ENCODE data around the gene SEM1.
"Not testable (repeated sequence)": the region's sequence is repeated elsewhere in the genome, so short reads cannot be mapped to it uniquely, and the experiment has no call there.

The SEM1 gene

GRCh38 chr7:96727534-96728088 is 18.0 kb upstream of the SEM1 start:
- no peaks in the 10 kb centered on the region for H3K27me3 ChIP-seq (ENCODE audit: low read depth, low read length)
- no peak overlapping the region for H3K27ac ChIP-seq (ENCODE audit: low read length)
- no peaks in the 10 kb centered on the region for H3K4me1 ChIP-seq (ENCODE audit: control insufficient read depth in 1 of 2, insufficient read depth in 2 of 2, low read length in 2 of 2)
- H3K4me3 ChIP-seq (ENCODE audit: low read depth in 1 of 2, low read length in 2 of 2) = no peak overlapping the region
- no peaks in the 10 kb centered on the region for H3K36me3 ChIP-seq (ENCODE audit: control insufficient read depth in 1 of 2, insufficient read depth in 2 of 2, low read length in 2 of 2)
- H3K9me3 ChIP-seq (ENCODE audit: control insufficient read depth in 1 of 2, low read length in 2 of 2) = no peaks in the 10 kb centered on the region

DNA sequence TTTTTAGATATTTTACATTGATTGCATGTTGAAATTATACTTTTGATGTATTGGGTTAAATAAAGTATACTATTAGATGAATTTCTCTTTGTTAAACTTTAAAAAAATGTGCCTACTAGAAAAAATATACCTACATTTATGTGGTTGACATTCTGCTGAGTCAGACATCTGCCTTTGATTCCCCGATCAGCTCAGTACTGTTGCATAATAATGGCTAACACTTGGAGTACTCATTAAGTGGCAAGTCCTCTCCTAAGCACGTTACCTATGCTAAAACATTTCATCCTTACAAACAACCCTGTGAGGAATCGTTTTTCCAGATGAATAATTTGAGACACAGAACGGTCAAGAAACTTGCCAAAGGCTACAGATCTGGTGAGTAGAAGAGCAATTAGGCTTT is 14.0 kb upstream of the SEM1 start:
- no peaks in the 10 kb centered on the region for H3K9me3 ChIP-seq (ENCODE audit: control insufficient read depth in 1 of 2, low read length in 2 of 2)
- no peaks in the 10 kb centered on the region for H3K4me1 ChIP-seq (ENCODE audit: control insufficient read depth in 1 of 2, insufficient read depth in 2 of 2, low read length in 2 of 2)
- H3K4me3 ChIP-seq (ENCODE audit: low read depth in 1 of 2, low read length in 2 of 2) = no peak overlapping the region
- H3K27ac ChIP-seq (ENCODE audit: low read length) = no peak overlapping the region
- H3K36me3 ChIP-seq (ENCODE audit: control insufficient read depth in 1 of 2, insufficient read depth in 2 of 2, low read length in 2 of 2) = no peaks in the 10 kb centered on the region
- no peaks in the 10 kb centered on the region for H3K27me3 ChIP-seq (ENCODE audit: low read depth, low read length)

DNA sequence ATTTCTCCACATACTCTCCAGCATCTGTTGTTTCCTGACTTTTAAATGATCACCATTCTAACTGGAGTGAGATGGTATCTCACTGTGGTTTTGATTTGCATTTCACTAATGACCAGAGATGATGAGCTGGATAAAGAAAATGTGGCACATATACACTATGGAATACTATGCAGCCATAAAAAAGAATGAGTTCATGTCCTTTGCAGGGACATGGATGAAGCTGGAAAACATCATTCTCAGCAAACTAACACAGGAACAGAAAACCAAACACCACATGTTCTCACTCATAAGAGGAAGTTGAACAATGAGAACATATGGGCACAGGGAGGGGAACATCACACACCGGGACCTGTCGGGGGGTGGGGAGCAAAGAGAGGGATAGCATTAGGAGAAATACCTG is 13.3 kb upstream of the SEM1 start:
- not testable (repeated sequence) for H3K4me3 ChIP-seq (ENCODE audit: low read depth in 1 of 2, low read length in 2 of 2); H3K27ac ChIP-seq (ENCODE audit: low read length); H3K9me3 ChIP-seq (ENCODE audit: control insufficient read depth in 1 of 2, low read length in 2 of 2); H3K27me3 ChIP-seq (ENCODE audit: low read depth, low read length); H3K36me3 ChIP-seq (ENCODE audit: control insufficient read depth in 1 of 2, insufficient read depth in 2 of 2, low read length in 2 of 2); H3K4me1 ChIP-seq (ENCODE audit: control insufficient read depth in 1 of 2, insufficient read depth in 2 of 2, low read length in 2 of 2)

DNA sequence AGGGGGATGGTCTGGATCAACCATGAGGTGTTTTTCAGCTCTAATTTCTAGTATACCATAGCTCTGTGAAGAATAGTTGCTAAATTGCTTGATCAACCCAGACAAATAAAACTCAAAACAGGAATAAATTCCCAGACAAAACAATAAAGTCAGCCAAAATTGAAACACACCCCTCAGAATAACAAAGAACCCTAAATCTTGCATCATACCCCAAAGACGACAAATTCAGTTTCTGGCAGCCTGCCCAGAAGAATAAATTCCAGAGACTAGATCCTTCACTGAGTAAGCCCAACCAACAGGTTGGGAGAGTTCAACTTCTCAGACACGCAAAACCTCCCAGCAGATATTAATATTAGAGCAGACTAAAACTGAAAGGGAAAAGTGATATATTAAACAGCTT is 11.2 kb upstream of the SEM1 start:
- H3K4me3 ChIP-seq (ENCODE audit: low read depth in 1 of 2, low read length in 2 of 2) = no peak overlapping the region
- no peaks in the 10 kb centered on the region for H3K9me3 ChIP-seq (ENCODE audit: control insufficient read depth in 1 of 2, low read length in 2 of 2)
- H3K27ac ChIP-seq (ENCODE audit: low read length) = no peak overlapping the region
- no peaks in the 10 kb centered on the region for H3K36me3 ChIP-seq (ENCODE audit: control insufficient read depth in 1 of 2, insufficient read depth in 2 of 2, low read length in 2 of 2)
- H3K27me3 ChIP-seq (ENCODE audit: low read depth, low read length) = no peaks in the 10 kb centered on the region
- H3K4me1 ChIP-seq (ENCODE audit: control insufficient read depth in 1 of 2, insufficient read depth in 2 of 2, low read length in 2 of 2) = no peaks in the 10 kb centered on the region

GRCh38 chr7:96719164-96719563 is 9.5 kb upstream of the SEM1 start:
- Histone ChIP-seq H3K4me1 (ENCODE audit: control insufficient read depth in 1 of 2, insufficient read depth in 2 of 2, low read length in 2 of 2) (no peaks in the 10 kb centered on the region), H3K27me3 (ENCODE audit: low read depth, low read length) (no peaks in the 10 kb centered on the region), H3K27ac (ENCODE audit: low read length) (no peak overlapping the region), H3K4me3 (ENCODE audit: low read depth in 1 of 2, low read length in 2 of 2) (no peak overlapping the region), H3K36me3 (ENCODE audit: control insufficient read depth in 1 of 2, insufficient read depth in 2 of 2, low read length in 2 of 2) (no peaks in the 10 kb centered on the region), H3K9me3 (ENCODE audit: control insufficient read depth in 1 of 2, low read length in 2 of 2) (no peaks in the 10 kb centered on the region)

GRCh38 chr7:96718107-96719003 is 8.7 kb upstream of the SEM1 start:
- H3K27ac ChIP-seq (ENCODE audit: low read length) = no peak overlapping the region
- H3K4me3 ChIP-seq (ENCODE audit: low read depth in 1 of 2, low read length in 2 of 2) = no peak overlapping the region
- H3K9me3 ChIP-seq (ENCODE audit: control insufficient read depth in 1 of 2, low read length in 2 of 2) = peaks cover 0 to 1% of the 10 kb centered on the region in 2 donors
- H3K36me3 ChIP-seq (ENCODE audit: control insufficient read depth in 1 of 2, insufficient read depth in 2 of 2, low read length in 2 of 2) = no peaks in the 10 kb centered on the region
- no peaks in the 10 kb centered on the region for H3K4me1 ChIP-seq (ENCODE audit: control insufficient read depth in 1 of 2, insufficient read depth in 2 of 2, low read length in 2 of 2)
- no peaks in the 10 kb centered on the region for H3K27me3 ChIP-seq (ENCODE audit: low read depth, low read length)

DNA sequence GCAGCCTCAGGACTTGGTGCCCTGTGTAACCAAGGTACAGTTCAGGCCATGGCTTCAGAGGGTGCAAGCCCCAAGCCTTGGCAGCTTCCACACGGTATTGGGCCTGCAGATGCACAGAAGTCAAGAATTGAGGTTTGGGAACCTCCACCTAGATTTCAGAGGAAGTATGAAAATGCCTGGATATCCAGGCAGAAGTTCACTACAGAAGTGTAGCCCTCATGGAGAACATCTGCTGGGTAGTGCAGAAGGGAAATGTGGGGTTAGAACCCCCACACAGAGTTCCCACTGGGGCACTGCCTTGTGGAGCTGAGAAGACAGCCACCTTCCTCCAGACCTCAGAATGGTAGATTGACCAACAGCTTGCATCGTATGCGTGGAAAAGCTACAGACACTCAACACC is 3.4 kb upstream of the SEM1 start:
- Histone ChIP-seq H3K4me3 (ENCODE audit: low read depth in 1 of 2, low read length in 2 of 2) (no peak overlapping the region), H3K27ac (ENCODE audit: low read length) (no peak overlapping the region), H3K4me1 (ENCODE audit: control insufficient read depth in 1 of 2, insufficient read depth in 2 of 2, low read length in 2 of 2) (peaks cover 3 to 11% of the 10 kb centered on the region in 2 donors), H3K36me3 (ENCODE audit: control insufficient read depth in 1 of 2, insufficient read depth in 2 of 2, low read length in 2 of 2) (peaks cover 0 to 5% of the 10 kb centered on the region in 2 donors), H3K27me3 (ENCODE audit: low read depth, low read length) (no peaks in the 10 kb centered on the region), H3K9me3 (ENCODE audit: control insufficient read depth in 1 of 2, low read length in 2 of 2) (peaks cover 0 to 8% of the 10 kb centered on the region in 2 donors)

DNA sequence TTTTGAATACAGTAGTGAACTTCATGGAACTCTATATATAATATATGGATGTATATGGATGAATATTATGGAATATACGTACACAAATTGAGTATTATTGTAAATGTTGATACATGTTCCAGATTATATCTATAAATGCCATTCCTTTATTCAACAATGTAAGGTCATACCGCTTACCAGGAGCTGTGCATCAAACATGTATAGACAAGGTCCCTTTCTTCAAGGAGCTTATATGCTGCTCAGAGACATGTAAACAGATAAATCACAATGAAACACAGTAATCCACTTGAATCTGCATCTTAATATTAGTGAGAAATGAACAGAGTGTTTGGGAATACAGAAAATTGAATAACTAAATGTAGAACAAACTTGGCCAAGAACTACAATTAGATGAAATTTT is 898 bp upstream of the SEM1 start:
- Histone ChIP-seq H3K27ac (ENCODE audit: low read length) (no peak overlapping the region), H3K4me3 (ENCODE audit: low read depth in 1 of 2, low read length in 2 of 2) (peak overlapping the region in 1 of 2 donors; percentile 96), H3K27me3 (ENCODE audit: low read depth, low read length) (no peaks in the 10 kb centered on the region)

DNA sequence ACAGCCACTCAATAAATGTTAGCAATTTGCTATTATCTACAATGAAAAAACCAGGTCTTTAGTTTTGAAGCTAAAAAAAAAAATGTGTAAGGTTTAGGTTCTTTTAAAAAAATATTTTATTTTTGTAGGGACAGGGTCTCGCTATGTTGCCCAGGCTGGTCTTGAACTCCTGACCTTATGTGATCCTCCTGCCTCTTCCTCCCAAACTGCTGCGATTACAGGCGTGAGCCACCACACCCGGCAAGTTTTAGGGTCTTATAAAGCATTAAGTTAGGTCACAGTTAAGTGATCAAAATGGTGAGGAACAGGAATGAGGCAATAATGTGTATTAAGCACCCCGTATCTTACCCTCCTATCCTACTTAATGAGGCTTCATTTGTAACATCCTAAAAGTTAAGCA is 774 bp downstream of the SEM1 start:
- Histone ChIP-seq H3K27ac (ENCODE audit: low read length) (peak overlapping the region; percentile 88), H3K27me3 (ENCODE audit: low read depth, low read length) (no peaks in the 10 kb centered on the region), H3K4me1 (ENCODE audit: control insufficient read depth in 1 of 2, insufficient read depth in 2 of 2, low read length in 2 of 2) (peaks cover 3 to 18% of the 10 kb centered on the region in 2 donors), H3K9me3 (ENCODE audit: control insufficient read depth in 1 of 2, low read length in 2 of 2) (peaks cover 0 to 8% of the 10 kb centered on the region in 2 donors), H3K4me3 (ENCODE audit: low read depth in 1 of 2, low read length in 2 of 2) (peak overlapping the region; percentile 89 to 96), H3K36me3 (ENCODE audit: control insufficient read depth in 1 of 2, insufficient read depth in 2 of 2, low read length in 2 of 2) (peaks cover 0 to 5% of the 10 kb centered on the region in 2 donors)

More for the DNA sequence above, 898 bp upstream of the SEM1 start:
- Histone ChIP-seq H3K4me1 (ENCODE audit: control insufficient read depth in 1 of 2, insufficient read depth in 2 of 2, low read length in 2 of 2) (peaks cover 3 to 18% of the 10 kb centered on the region in 2 donors), H3K36me3 (ENCODE audit: control insufficient read depth in 1 of 2, insufficient read depth in 2 of 2, low read length in 2 of 2) (peaks cover 0 to 5% of the 10 kb centered on the region in 2 donors), H3K9me3 (ENCODE audit: control insufficient read depth in 1 of 2, low read length in 2 of 2) (peaks cover 0 to 8% of the 10 kb centered on the region in 2 donors)

DNA sequence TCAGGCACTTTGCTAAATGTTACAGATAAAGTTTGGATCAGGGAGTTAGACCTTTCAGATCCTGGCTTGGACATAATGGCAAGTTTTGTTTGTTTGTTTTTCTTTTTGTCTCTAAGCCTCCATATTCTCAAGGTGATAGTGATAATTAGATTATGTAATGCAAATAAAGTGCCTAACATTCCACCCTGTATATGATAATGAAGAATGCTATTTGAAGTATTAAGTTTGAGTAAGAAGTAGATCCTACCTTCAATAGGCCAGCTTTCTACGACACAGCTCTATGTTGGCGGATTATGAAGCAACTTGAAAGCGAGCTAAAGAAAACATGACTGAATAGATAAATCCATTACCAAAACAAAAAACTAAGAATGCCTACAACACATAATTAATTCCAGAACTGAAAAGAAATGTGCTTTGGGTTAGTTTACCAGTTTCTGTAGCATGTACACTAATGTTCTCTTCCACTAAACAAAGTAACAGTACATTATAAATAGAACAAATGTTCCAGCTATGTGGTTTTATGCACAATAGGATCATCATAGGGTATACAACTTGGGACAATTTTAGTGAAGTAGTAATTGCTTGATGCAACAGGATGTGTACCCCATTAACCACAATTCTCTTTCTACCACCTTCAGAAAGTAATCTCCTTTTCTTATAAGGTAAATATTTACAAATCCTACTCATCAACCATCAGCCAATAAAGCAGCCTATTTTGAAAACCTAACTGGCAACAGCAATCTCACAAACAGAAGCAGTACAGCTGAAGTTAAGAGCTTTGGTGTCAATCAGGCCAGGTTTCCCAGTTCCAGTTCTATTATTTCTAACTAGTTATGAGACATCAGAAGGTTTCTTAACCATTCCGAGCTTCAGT is 1.5 kb downstream of the SEM1 start:
- no peak overlapping the region for H3K27ac ChIP-seq (ENCODE audit: low read length)
- H3K4me3 ChIP-seq (ENCODE audit: low read depth in 1 of 2, low read length in 2 of 2) = peak overlapping the region; percentile 89 to 96
- no peaks in the 10 kb centered on the region for H3K27me3 ChIP-seq (ENCODE audit: low read depth, low read length)
- peaks cover 3 to 18% of the 10 kb centered on the region in 2 donors for H3K4me1 ChIP-seq (ENCODE audit: control insufficient read depth in 1 of 2, insufficient read depth in 2 of 2, low read length in 2 of 2)
- H3K36me3 ChIP-seq (ENCODE audit: control insufficient read depth in 1 of 2, insufficient read depth in 2 of 2, low read length in 2 of 2) = peaks cover 0 to 5% of the 10 kb centered on the region in 2 donors
- peaks cover 0 to 5% of the 10 kb centered on the region in 2 donors for H3K9me3 ChIP-seq (ENCODE audit: control insufficient read depth in 1 of 2, low read length in 2 of 2)

- peaks cover 0 to 5% of the 10 kb centered on the region in 2 donors for H3K4me1 ChIP-seq (ENCODE audit: control insufficient read depth in 1 of 2, insufficient read depth in 2 of 2, low read length in 2 of 2)
- no peaks in the 10 kb centered on the region for H3K36me3 ChIP-seq (ENCODE audit: control insufficient read depth in 1 of 2, insufficient read depth in 2 of 2, low read length in 2 of 2)
- no peaks in the 10 kb centered on the region for H3K27me3 ChIP-seq (ENCODE audit: low read depth, low read length)
- H3K27ac ChIP-seq (ENCODE audit: low read length) = no peak overlapping the region
- H3K4me3 ChIP-seq (ENCODE audit: low read depth in 1 of 2, low read length in 2 of 2) = no peak overlapping the region
- H3K9me3 ChIP-seq (ENCODE audit: control insufficient read depth in 1 of 2, low read length in 2 of 2) = no peaks in the 10 kb centered on the region
Measured at GRCh38 chr7:96701258-96701657, 8.4 kb downstream of the SEM1 start.

Data from muscle layer of duodenum (tissue), 2 donors.